ENCODE results near the gene FAXDC2. TPM values are rescaled to one million over a fixed set of nuclear protein-coding genes. Genes with fewer than 3 reads are reported as not detected.

FAXDC2 gene
- total and polyA plus RNA-seq, 9 of the 15 experiments (the other 6 are each of a cell fraction or from before 2014, with no cell fraction given): 2.4 to 30.0 (median 9.9) TPM

- TF ChIP-seq USF2 (CRISPR knock-in tag; IDR thresholded peaks at IDR 0.05) (peak; percentile 81), TOE1 (IDR thresholded peaks at IDR 0.05; ENCODE audit: borderline replicate concordance) (0 out of 2 replicates have a peak, but pooled peaks have one; percentile 53), TOE1 (CRISPR knock-in tag; IDR thresholded peaks at IDR 0.05; ENCODE audit: borderline replicate concordance, low read depth) (no peak), TFE3 (CRISPR knock-in tag; IDR thresholded peaks at IDR 0.05) (peak; percentile 83), RAD51 (IDR thresholded peaks at IDR 0.05; ENCODE audit: borderline replicate concordance, low read depth) (peak; percentile 81), CBFA2T2 (conservative IDR thresholded peaks at IDR 0.05) (0 out of 2 replicates have a peak, but pooled peaks have one; percentile 12), CBX8 (IDR thresholded peaks at IDR 0.05; ENCODE audit: borderline replicate concordance, extremely low read depth, low read depth, low read length, poor library complexity, severe bottlenecking) (no peak), LCOR (CRISPR knock-in tag; IDR thresholded peaks at IDR 0.05) (no peak), POLR2G (IDR thresholded peaks at IDR 0.05; ENCODE audit: low read depth, low read length) (0 out of 2 replicates have a peak, but pooled peaks have one; percentile 36), TFAP4 (CRISPR knock-in tag; IDR thresholded peaks at IDR 0.05; ENCODE audit: borderline replicate concordance) (peak; percentile 75; the same call in 1 of the 2 replicates), USF1 (CRISPR knock-in tag; IDR thresholded peaks at IDR 0.05) (peak; percentile 80)
These were observed 68.1 kb downstream of the FAXDC2 start (continued) for GRCh38 chr5:154782326-154782725.

All from K562 (cell line).